ENCODE results near the gene TMEM255B.
A peak's percentile ranks its signal among the peaks of the same experiment; 100 is the strongest.

TMEM255B gene

DNA sequence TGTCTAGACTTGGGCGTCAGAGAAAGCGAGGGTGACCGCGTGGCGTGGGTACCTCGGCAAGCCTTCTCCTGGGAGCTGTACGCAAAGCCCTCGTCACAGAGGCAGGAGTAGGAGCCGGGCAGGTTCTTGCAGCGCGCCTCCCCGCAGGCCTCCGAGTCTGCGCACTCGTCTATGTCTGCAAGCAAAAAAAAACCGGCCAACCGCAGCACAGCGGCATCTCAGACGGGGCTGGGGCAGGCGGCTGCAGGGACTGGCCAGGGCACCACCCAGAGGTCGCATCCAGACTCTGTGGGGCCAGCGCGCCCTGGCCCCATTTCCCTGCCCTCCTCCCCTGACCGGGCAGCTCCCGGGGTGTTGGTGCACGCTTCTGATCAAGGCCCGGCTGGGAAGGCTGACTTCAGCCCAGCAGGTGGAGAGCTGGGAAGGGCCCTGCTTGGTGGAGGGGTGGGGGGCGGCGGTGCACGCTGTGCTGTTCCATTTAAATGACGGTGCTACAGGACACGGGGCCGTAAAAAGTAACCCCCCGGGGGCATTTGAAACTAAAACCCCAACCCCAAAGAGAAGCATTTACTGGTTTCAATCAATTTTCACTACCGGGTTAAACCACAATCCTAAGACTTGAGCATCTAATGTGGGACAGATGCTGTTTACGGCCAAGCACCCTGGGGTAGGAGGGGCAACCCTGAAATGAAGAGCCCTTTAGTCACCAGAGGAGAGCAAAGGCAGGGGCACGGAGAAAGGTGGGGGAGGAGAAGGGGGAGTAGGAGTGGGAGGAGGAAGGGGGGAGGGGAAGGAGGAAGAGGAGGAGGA is 76.6 kb downstream of the TMEM255B start:
- ATAC-seq, result peak; percentile 18; the same call in 2 of the 3 replicates
- TF ChIP-seq ZNF565 (CRISPR knock-in tag; conservative IDR thresholded peaks at IDR 0.05; ENCODE audit: low read depth) (no peak), TCF4 (CRISPR knock-in tag; IDR thresholded peaks at IDR 0.05; ENCODE audit: borderline replicate concordance) (no peak), SNAI2 (CRISPR knock-in tag; IDR thresholded peaks at IDR 0.05) (no peak), GLIS3 (CRISPR knock-in tag; IDR thresholded peaks at IDR 0.05) (no peak), ZNF70 (CRISPR knock-in tag; IDR thresholded peaks at IDR 0.05) (no peak), ZC3H10 (CRISPR knock-in tag; IDR thresholded peaks at IDR 0.05) (no peak), ZNF8 (CRISPR knock-in tag; IDR thresholded peaks at IDR 0.05) (no peak), OSR1 (CRISPR knock-in tag; IDR thresholded peaks at IDR 0.05) (no peak), BACH2 (CRISPR knock-in tag; IDR thresholded peaks at IDR 0.05; ENCODE audit: borderline replicate concordance) (no peak), RARB (CRISPR knock-in tag; IDR thresholded peaks at IDR 0.05) (no peak), ARNTL (CRISPR knock-in tag; IDR thresholded peaks at IDR 0.05; ENCODE audit: borderline replicate concordance, low read depth) (no peak), ZFP30 (CRISPR knock-in tag; IDR thresholded peaks at IDR 0.05) (no peak), ISL1 (CRISPR knock-in tag; IDR thresholded peaks at IDR 0.05) (no peak), PPARA (CRISPR knock-in tag; IDR thresholded peaks at IDR 0.05; ENCODE audit: borderline replicate concordance) (no peak), CSDC2 (CRISPR knock-in tag; IDR thresholded peaks at IDR 0.05) (no peak), ESRRG (CRISPR knock-in tag; IDR thresholded peaks at IDR 0.05) (no peak)
- TF ChIP-seq, protein P1, sequence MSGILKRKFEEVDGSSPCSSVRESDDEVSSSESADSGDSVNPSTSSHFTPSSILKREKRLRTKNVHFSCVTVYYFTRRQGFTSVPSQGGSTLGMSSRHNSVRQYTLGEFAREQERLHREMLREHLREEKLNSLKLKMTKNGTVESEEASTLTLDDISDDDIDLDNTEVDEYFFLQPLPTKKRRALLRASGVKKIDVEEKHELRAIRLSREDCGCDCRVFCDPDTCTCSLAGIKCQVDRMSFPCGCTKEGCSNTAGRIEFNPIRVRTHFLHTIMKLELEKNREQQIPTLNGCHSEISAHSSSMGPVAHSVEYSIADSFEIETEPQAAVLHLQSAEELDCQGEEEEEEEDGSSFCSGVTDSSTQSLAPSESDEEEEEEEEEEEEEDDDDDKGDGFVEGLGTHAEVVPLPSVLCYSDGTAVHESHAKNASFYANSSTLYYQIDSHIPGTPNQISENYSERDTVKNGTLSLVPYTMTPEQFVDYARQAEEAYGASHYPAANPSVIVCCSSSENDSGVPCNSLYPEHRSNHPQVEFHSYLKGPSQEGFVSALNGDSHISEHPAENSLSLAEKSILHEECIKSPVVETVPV (CRISPR knock-in tag; IDR thresholded peaks at IDR 0.05), result no peak
- TF ChIP-seq, protein P2, sequence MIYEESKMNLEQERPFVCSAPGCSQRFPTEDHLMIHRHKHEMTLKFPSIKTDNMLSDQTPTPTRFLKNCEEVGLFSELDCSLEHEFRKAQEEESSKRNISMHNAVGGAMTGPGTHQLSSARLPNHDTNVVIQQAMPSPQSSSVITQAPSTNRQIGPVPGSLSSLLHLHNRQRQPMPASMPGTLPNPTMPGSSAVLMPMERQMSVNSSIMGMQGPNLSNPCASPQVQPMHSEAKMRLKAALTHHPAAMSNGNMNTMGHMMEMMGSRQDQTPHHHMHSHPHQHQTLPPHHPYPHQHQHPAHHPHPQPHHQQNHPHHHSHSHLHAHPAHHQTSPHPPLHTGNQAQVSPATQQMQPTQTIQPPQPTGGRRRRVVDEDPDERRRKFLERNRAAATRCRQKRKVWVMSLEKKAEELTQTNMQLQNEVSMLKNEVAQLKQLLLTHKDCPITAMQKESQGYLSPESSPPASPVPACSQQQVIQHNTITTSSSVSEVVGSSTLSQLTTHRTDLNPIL (CRISPR knock-in tag; IDR thresholded peaks at IDR 0.05; ENCODE audit: low read depth), result no peak
- TF ChIP-seq, protein P3, sequence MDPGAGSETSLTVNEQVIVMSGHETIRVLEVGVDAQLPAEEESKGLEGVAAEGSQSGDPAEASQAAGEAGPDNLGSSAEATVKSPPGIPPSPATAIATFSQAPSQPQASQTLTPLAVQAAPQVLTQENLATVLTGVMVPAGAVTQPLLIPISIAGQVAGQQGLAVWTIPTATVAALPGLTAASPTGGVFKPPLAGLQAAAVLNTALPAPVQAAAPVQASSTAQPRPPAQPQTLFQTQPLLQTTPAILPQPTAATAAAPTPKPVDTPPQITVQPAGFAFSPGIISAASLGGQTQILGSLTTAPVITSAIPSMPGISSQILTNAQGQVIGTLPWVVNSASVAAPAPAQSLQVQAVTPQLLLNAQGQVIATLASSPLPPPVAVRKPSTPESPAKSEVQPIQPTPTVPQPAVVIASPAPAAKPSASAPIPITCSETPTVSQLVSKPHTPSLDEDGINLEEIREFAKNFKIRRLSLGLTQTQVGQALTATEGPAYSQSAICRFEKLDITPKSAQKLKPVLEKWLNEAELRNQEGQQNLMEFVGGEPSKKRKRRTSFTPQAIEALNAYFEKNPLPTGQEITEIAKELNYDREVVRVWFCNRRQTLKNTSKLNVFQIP (CRISPR knock-in tag; IDR thresholded peaks at IDR 0.05; ENCODE audit: borderline replicate concordance, low read depth), result no peak

DNA sequence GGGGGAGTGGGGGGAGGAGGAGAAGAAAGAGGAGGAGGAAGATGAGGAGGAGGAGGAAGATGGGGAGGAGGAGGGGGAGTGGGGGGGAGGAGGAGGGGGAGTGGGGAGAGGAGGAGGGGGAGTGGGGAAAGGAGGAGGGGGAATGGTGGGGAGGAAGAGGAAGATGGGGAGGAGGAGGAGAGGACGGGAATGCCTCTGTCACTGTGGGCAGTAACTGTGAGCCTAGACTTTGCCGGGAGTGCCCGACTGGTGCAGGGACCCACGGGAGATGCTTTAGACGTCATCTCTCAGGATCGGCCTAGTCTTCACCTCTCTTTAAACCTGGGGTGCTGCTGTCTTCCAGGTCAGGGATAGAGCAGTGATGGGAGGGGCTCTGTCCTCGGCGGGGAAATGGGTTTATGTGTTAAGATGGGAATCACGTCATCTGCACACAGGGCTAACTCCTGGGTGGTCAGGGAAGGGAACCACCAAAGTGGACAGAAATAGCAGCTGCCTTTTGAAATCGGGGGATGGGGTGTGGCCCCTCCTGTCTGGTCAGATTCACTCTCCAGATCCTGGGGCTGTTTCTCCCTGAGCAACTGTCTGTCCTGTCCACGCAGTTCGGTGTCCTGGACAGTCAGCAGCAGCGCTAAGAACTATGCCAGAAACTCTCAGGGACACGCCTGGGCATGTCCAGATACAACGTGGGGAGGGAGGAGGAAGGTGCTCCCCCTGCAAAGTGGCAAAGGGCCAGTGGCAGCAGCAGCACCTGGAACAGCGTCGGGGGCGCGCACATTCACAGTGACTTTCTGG is 77.9 kb downstream of the TMEM255B start:
- TF ChIP-seq SNAI2 (CRISPR knock-in tag; IDR thresholded peaks at IDR 0.05) (peak; percentile 81; the same call in 1 of the 2 replicates), TOX (CRISPR knock-in tag; IDR thresholded peaks at IDR 0.05; ENCODE audit: borderline replicate concordance) (no peak), BACH2 (CRISPR knock-in tag; IDR thresholded peaks at IDR 0.05; ENCODE audit: borderline replicate concordance) (no peak), TCF4 (CRISPR knock-in tag; IDR thresholded peaks at IDR 0.05; ENCODE audit: borderline replicate concordance) (no peak), ZFP30 (CRISPR knock-in tag; IDR thresholded peaks at IDR 0.05) (no peak), ARNTL (CRISPR knock-in tag; IDR thresholded peaks at IDR 0.05; ENCODE audit: borderline replicate concordance, low read depth) (no peak), OSR1 (CRISPR knock-in tag; IDR thresholded peaks at IDR 0.05) (no peak), ZNF8 (CRISPR knock-in tag; IDR thresholded peaks at IDR 0.05) (peak; percentile 16; the same call in 1 of the 2 replicates)
- TF ChIP-seq, protein P3 (CRISPR knock-in tag; IDR thresholded peaks at IDR 0.05; ENCODE audit: borderline replicate concordance, low read depth), result no peak
- TF ChIP-seq, protein P2 (CRISPR knock-in tag; IDR thresholded peaks at IDR 0.05; ENCODE audit: low read depth), result no peak
- TF ChIP-seq, protein P1 (CRISPR knock-in tag; IDR thresholded peaks at IDR 0.05), result no peak
- TF ChIP-seq, protein P4, sequence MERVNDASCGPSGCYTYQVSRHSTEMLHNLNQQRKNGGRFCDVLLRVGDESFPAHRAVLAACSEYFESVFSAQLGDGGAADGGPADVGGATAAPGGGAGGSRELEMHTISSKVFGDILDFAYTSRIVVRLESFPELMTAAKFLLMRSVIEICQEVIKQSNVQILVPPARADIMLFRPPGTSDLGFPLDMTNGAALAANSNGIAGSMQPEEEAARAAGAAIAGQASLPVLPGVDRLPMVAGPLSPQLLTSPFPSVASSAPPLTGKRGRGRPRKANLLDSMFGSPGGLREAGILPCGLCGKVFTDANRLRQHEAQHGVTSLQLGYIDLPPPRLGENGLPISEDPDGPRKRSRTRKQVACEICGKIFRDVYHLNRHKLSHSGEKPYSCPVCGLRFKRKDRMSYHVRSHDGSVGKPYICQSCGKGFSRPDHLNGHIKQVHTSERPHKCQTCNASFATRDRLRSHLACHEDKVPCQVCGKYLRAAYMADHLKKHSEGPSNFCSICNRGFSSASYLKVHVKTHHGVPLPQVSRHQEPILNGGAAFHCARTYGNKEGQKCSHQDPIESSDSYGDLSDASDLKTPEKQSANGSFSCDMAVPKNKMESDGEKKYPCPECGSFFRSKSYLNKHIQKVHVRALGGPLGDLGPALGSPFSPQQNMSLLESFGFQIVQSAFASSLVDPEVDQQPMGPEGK (CRISPR knock-in tag; IDR thresholded peaks at IDR 0.05; ENCODE audit: borderline replicate concordance), result peak; percentile 73; the same call in 1 of the 2 replicates
- ATAC-seq, result peak; percentile 67
